Measurements from ENCODE around the gene RNF126.

- TF ChIP-seq POLR2A (IDR thresholded peaks at IDR 0.05) (no peak), CTCF (IDR thresholded peaks at IDR 0.05) (no peak)
Measured at GRCh38 chr19:644789-645188, 18.2 kb downstream of the RNF126 start.
